NB4 (cell line): Measurements from ENCODE around the gene MINDY3.

Source experiments
- DNase-seq: peaks from one replicate; pipeline ENCODE4 v3.0.0; 2010; ENCODE audit warnings: low read depth
- H3K4me3 ChIP-seq: one replicate; pipeline ENCODE4 v1.5.1; 2011; ENCODE audit warnings: mild to moderate bottlenecking, low read depth, low read length, moderate library complexity
- MYC ChIP-seq: IDR thresholded peaks from 2 replicates; pipeline ENCODE4 v1.6.1; 2011; ENCODE audit warnings: low read depth, low read length
- POLR2A ChIP-seq: IDR thresholded peaks from 2 replicates; pipeline ENCODE4 v1.6.1; 2011; ENCODE audit warnings: mild to moderate bottlenecking; ENCODE audit not compliant: insufficient read length; ENCODE audit errors: extremely low read depth
- TF ChIP-seq, protein P1 (sequence below): IDR thresholded peaks from one replicate; pipeline ENCODE4 v1.5.1; 2012; ENCODE audit warnings: low read depth, low read length
- TF ChIP-seq, protein P2 (sequence below): IDR thresholded peaks from 2 replicates; pipeline ENCODE4 v1.6.1; 2011; ENCODE audit warnings: low read depth, low read length

The MINDY3 gene

DNA sequence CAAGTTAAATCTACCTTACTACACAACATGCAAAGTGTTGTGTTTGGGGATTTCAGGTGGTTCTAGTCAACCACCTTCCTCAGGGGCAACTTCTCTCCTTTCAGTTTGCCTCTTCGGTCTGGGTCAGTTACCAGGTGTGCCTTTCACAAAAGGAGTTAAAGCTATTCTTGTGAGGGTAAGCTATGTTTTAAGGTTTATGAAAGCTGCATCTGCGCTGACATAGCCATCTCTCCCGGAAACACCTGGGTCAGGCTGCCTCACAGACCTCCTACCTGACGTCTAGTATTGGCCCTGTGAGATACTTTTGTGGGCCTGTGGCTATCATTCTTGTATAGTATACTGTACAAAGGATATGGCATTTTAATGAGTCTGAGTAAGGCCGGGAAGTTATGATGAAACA is 72.9 kb downstream of the MINDY3 start:
- no peak overlapping the region for H3K4me3 ChIP-seq
- no peak for DNase-seq
- no peak for TF ChIP-seq MYC
- no peak for TF ChIP-seq POLR2A
- TF ChIP-seq, protein P1, sequence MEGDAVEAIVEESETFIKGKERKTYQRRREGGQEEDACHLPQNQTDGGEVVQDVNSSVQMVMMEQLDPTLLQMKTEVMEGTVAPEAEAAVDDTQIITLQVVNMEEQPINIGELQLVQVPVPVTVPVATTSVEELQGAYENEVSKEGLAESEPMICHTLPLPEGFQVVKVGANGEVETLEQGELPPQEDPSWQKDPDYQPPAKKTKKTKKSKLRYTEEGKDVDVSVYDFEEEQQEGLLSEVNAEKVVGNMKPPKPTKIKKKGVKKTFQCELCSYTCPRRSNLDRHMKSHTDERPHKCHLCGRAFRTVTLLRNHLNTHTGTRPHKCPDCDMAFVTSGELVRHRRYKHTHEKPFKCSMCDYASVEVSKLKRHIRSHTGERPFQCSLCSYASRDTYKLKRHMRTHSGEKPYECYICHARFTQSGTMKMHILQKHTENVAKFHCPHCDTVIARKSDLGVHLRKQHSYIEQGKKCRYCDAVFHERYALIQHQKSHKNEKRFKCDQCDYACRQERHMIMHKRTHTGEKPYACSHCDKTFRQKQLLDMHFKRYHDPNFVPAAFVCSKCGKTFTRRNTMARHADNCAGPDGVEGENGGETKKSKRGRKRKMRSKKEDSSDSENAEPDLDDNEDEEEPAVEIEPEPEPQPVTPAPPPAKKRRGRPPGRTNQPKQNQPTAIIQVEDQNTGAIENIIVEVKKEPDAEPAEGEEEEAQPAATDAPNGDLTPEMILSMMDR = no peak
- TF ChIP-seq, protein P2, sequence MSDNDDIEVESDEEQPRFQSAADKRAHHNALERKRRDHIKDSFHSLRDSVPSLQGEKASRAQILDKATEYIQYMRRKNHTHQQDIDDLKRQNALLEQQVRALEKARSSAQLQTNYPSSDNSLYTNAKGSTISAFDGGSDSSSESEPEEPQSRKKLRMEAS = no peak

DNA sequence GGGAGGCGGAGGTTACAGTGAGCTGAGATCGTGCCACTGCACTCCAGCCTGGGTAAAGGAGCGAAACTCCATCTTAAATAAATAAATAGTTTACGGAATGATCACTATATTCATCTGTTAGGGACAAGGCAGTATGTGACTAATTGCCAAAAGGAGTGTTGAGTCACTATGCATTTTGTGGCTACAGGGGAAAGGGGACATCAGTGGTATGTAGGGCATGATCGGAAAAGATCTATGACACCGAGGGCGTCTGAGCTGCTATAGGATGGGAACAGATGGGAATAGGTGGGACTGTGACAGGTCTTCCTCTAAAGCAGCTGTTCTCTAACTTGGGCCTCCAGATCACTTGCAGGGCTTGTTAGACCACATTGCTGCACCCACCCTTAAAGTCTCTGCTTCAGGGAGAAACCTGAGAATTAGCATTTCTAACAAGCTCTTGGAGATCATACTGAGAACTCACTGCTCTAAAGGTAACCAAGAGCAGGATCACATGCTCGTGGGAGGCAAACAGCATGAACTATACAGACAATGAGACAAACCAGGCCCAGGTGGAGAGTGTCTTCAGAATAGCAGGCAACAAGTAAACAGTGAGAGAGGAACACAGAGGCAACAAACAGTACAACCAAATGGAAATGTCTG is 75.5 kb downstream of the MINDY3 start:
- H3K4me3 ChIP-seq = no peak overlapping the region
- no peak for TF ChIP-seq POLR2A
- TF ChIP-seq MYC = no peak
- TF ChIP-seq, protein P2 = no peak
- TF ChIP-seq, protein P1 = no peak
- DNase-seq = no peak

DNA sequence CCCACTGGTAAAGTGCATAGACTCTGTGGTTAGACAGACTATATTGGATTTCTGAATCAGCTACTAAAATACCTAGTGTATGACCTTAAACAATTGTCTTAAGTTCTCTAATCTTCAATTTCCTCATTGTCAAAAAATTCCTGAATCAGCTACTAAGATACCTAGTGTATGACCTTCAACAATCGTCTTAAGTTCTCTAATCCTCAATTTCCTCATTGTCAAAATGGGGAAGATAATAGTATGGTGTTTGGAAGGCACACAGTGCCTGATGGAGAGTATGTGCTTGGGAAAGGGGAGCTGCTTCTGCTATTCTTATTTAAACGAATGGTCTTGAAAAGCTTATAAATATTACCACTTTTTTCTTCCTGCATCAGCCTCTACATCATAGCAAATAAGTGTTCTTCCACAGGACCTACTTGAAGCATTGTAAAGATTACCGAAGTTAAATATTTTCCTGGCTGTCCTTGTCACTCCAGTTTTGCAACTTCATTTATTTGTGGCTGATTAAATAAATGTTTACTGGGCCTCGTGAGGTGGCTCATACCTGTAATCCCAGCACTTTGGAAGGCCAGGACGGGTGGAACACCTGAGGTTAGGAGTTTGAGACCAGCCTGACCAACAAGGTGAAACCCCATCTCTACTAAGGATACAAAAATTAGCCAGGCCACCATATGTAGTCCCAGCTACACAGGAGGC is 76.2 kb downstream of the MINDY3 start:
- no peak overlapping the region for H3K4me3 ChIP-seq
- no peak for TF ChIP-seq POLR2A
- TF ChIP-seq, protein P2 = no peak
- TF ChIP-seq, protein P1 = no peak
- no peak for TF ChIP-seq MYC
- no peak for DNase-seq

DNA sequence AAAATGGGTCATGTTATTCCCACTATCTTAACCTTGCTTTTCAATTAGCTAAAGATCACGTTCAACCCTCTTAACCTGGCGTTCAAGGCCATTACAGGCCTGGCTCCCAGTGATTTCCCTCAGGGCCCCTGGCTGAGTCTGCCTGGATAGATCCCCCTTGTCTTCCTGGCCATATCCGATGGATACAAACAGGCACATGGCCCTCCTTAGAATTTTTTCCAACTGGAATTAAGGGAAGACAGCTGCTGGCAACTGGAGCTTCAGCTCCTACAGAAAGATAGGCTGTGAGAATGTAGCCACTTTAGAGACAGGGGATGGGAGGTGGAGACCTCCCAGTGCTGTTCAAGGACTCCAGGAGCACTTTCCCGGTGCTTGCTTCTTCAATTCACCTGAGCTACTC is 77.5 kb downstream of the MINDY3 start:
- DNase-seq = no peak
- no peak for TF ChIP-seq MYC
- TF ChIP-seq, protein P2 = no peak
- TF ChIP-seq, protein P1 = no peak
- no peak for TF ChIP-seq POLR2A
- no peak overlapping the region for H3K4me3 ChIP-seq

DNA sequence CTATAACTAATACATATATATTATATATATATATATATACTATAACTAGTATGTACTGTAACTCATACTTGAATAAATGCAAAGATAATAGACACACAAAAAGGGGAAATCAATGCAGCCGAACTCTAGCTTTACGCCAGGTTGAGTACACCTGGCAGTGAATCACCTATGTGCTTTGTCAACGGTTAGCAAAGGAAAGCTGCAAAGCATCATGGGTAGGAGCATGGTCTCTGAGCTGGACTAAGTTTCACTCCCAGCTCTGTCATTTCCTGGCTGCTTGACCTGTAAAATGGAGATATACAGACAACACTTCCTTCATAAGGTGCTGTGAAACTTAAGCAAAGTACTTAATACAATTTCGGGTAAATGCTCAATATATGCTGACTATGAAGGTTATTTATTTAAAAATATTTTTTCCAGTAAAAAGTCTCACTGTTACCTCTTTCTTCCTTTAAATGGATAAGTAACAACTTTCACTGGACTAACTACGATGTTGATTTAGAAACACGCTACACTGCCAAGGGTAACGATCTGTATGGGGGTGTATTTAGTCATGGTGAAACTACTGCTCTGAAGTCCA is 78.8 kb downstream of the MINDY3 start:
- no peak for DNase-seq
- H3K4me3 ChIP-seq = no peak overlapping the region
- TF ChIP-seq, protein P1 = no peak
- TF ChIP-seq POLR2A (no peak), MYC (no peak)
- TF ChIP-seq, protein P2 = no peak
